NCI-H1930 (cell line): ENCODE data around the gene SLC35G2.
"Not testable (repeated sequence)": the region's sequence is repeated elsewhere in the genome, so short reads cannot be mapped to it uniquely, and the experiment has no call there.

Source experiments
- DNase-seq, 2 experiments: peaks; one replicate each; lab custom pipeline; 2025; lab: John Stamatoyannopoulos, UW

The SLC35G2 gene

GRCh38 chr3:136885357-136886213 is 66.7 kb downstream of the SLC35G2 start:
- DNase-seq = no peak

GRCh38 chr3:136889947-136890346 is 71.0 kb downstream of the SLC35G2 start:
- DNase-seq = no peak

- no peak for DNase-seq
Observed at GRCh38 chr3:136891934-136892855, 73.3 kb downstream of the SLC35G2 start.

GRCh38 chr3:136893848-136894443 is 75.0 kb downstream of the SLC35G2 start:
- DNase-seq = no peak

GRCh38 chr3:136897171-136897570 is 78.2 kb downstream of the SLC35G2 start:
- DNase-seq = not testable (repeated sequence)

GRCh38 chr3:136898549-136898948 is 79.6 kb downstream of the SLC35G2 start:
- DNase-seq = no peak

GRCh38 chr3:136898954-136899353 is 80.0 kb downstream of the SLC35G2 start:
- no peak for DNase-seq

GRCh38 chr3:136899622-136900158 is 80.8 kb downstream of the SLC35G2 start:
- DNase-seq = no peak

- DNase-seq = not testable (repeated sequence)
Observed at GRCh38 chr3:136900694-136901093, 81.8 kb downstream of the SLC35G2 start.

- no peak for DNase-seq
Observed at GRCh38 chr3:136901391-136901790, 82.5 kb downstream of the SLC35G2 start.

- DNase-seq = not testable (repeated sequence)
Observed at GRCh38 chr3:136902530-136902929, 83.6 kb downstream of the SLC35G2 start.

- no peak for DNase-seq
Observed at GRCh38 chr3:136903899-136904298, 85.0 kb downstream of the SLC35G2 start.

GRCh38 chr3:136904746-136905145 is 85.8 kb downstream of the SLC35G2 start:
- no peak for DNase-seq
